ENCODE results near the gene EID2.
A peak's percentile ranks its signal among the peaks of the same experiment; 100 is the strongest.

Gene EID2, protein sequence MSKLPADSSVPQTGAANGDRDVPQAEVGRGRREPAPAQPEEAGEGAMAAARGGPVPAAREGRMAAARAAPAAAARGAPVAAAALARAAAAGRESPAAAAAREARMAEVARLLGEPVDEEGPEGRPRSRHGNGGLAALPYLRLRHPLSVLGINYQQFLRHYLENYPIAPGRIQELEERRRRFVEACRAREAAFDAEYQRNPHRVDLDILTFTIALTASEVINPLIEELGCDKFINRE

DNA sequence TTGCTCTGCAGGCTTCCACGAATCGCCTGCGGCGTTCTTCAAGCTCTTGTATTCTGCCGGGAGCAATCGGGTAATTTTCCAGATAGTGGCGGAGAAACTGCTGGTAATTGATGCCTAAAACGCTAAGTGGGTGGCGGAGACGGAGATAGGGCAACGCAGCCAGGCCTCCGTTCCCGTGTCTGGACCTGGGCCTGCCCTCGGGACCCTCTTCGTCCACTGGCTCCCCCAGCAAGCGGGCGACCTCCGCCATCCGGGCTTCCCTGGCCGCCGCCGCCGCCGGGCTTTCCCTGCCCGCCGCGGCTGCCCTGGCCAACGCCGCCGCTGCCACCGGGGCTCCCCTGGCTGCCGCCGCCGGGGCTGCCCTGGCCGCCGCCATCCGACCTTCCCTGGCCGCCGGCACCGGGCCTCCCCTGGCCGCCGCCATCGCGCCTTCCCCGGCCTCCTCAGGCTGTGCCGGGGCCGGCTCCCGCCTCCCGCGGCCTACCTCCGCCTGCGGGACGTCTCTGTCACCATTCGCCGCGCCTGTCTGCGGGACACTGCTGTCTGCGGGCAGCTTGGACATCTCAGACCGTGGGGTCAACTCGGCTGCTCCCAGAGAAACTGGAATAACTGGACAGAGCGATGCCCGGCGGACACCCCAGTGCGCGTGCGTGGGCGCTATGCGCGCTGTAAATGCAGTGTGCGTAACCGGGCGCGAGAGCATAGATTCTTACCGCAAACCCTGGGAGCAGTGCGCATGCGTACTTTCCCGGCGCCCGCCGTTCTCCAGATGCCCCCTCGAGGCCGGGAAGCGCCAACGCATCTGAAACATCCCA is at the start of gene EID2:
Gene EID2 (minus strand): TSS at position 644 of the 815 bp plus-strand sequence. CDS start 82 bp downstream, at position 562.
- peak; percentile 81 for DNase-seq

DNA sequence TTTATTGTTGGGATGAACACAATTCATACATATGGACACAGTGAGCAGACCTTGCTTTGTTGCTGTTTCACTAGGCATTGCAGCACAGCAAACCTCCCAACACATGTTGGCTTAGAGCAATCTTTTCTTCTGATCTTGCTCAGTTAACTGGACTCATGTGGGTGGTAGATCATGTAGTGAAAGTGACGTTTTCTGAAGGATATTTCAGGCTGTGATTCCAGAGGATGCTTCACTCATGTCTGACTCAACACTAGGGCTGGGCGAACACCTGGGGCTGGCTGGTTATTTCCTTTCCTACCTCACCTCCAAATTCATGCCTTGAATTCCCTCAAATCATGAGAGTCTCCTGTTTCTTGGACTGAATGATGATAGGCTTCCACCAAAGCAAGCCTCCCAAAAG is 48.1 kb upstream of the EID2 start:
- no peak for DNase-seq

DNA sequence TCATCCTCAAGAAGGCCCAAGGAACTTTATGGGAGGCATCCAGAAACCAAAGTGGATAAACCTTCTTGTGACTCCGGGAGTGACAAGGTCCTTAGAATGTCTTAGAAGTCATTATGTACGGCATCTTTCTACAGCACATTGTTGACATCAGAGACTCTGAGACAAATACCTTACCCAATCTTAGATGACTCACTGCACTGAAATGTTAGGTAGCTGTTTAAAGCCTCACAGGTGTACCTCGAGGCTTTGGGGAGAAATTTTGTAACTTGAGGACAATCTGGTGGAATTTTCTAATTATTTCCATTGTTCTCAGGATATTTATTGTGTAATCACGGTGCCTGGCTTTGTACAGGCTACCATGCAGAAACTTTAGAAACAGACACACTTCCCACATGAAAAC is 47.5 kb upstream of the EID2 start:
- no peak for DNase-seq

DNA sequence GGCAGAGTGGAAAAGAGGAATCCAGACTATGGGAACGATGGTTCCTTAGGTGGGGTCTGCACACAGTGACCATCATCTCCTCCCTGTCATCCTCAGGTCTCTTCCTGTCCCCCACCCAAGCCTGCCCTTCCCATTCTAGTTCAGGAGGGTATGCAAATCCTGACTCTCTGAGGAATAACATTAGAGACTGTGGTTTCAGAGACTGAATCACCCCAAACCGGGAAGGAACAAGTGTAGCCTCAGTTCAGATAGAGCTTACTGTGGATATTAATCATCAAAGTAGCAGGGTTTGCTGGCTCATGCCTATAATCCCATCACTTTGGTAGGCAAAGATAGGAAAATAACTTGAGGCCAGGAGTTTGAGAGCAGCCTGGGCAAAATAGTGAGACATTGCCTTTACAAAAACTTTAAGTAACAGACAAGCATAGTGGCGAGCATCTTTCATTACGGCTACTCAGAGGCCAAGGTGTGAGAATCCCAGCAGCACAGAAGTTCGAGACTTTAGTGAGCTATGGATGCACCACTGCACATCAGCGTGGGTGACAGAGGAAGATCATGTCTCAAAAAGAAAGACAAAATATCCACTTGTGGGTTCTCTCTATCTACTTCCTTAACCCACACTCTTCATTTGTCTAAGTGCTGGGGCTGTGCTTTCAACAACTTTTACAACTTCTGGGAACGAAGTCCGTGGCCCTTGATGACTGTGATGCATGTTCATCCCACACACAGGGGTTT is 43.1 kb upstream of the EID2 start:
- DNase-seq = no peak

DNA sequence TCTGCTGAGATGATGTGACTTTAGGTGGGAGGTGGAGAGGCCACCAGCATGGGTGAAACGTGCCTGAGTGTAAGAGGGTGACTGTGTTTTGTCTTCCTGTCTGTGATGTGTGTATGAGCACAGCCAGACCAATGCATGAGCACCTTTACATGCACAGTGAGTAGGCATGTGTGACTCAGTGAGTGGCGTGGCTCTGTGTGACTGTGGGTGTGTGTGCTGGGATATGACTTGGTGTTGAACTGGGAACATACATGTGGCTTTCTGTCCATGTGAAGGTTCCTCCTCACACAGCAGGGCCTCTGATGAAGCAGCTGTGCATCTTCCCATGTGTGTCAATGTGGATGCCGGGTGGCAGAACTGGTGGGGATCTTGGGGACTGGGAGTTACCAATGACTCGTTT is 42.5 kb upstream of the EID2 start:
- DNase-seq = no peak

DNA sequence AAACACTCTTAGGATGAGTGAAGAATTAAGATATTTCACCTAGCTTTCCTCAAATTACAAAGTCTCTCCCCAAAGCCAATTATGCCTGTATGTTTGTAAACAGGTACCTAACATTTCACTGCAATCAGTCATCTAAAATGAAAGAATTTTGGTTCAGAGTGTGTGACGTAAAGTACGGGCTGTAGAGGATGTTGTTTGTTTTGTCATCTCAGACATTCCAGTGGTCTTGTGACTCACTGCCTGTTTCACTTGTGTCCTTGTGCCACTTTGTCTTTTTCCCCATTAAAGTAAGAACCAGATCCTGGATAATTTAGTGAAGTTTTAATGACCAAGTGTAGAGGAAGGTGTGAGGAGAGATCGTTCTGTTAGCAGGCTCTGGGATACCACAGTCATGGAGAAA is 28.6 kb upstream of the EID2 start:
- no peak for DNase-seq

DNA sequence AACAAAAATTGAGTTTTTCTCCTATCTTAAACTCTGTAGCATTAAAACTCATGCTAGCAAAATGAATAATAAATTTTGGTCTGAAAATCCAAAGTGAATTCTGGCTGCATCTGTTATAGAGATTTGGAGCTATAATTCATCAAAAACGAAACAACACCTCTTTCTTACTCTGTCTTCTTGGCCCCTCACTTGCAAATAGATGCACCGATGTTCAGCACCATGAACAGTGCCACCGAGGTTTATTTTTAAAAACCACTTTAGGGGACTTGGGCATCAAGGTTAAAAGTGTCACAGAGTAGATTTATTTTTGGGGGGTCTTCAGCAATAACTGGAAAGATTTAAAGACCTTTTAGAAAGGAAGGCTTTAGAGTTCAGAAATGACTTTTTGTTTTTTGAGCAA is 26.1 kb upstream of the EID2 start:
- no peak for DNase-seq

DNA sequence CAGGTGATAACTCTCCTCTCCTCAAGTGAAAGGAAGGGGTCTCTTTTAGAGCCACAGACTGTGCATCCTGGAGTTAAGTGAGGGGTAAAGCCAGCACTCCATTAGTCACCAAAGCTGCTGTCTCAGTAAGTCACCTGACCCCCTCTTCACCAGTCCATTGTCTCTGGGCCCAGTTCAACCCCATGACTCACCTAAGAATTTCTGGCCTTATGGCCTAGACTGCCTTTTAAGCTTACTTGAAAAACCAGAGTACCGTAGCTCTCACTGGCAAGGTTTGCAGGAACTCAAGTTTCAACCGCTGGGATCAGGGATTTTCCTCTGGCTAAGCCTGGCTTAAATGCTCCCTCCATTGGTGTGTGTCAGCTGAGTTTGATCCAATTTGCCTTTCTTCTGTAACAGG is 23.4 kb upstream of the EID2 start:
- DNase-seq = no peak

DNA sequence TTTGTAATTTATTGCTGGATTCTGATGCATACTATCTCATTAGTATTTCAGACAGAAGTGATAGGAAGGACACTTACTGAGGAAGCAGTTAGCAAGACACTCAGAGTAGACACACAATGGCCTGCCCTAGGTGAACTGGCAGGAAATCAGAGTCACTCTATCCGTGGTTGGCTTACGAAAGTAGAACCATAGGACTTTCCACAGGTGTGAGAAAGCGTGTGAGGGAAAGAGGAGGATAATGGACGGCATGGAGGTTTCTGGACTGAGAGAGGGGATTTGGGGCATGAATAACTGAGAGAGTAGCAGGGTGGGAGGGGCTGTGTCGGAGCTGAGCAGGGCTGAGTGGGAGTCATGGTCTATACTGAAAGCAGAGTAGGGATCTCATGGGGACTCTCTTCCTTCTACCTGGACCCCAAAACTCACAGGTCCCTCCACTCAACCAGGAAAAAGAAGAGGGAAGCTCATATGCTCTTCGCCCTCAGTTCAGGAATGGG is 18.7 kb upstream of the EID2 start:
- DNase-seq = no peak

DNA sequence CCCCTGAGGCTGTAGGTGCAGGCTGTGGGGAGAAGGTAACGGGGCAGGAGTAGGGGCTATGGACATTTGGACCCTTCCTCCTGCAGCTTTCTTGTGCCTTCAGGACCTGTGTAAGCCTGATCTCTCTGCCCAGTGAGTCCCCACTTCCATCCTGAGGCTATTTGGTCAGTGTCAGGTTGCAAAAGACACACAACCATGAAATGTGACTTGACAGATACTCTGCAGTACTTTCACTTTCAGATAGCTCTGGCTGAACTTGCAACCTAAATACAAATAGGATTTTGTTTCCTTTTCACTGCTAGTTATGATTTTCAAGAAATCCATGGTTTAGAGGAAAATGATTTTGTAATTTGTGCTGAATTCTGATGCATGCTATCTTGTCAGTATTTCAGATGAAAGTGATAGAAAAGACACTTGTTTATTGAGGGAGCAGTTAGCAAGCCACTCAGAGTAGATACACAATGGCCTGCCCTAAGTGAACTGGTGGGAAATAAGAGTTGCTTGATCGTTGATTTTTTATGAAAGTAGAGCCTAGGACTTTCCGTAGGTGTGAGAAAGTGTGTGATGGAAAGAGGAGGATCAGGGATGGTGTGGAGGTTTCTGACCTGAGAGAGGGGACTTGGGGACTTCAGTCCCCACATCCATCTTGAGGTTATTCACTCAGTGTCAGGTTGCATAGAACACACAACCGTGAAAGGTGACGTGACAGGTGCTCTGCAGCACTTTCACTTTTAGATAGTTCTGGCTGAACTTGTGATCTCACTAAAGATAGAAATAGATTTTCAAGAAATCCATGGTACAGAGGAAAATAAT is 18.1 kb upstream of the EID2 start:
- no peak for DNase-seq

DNA sequence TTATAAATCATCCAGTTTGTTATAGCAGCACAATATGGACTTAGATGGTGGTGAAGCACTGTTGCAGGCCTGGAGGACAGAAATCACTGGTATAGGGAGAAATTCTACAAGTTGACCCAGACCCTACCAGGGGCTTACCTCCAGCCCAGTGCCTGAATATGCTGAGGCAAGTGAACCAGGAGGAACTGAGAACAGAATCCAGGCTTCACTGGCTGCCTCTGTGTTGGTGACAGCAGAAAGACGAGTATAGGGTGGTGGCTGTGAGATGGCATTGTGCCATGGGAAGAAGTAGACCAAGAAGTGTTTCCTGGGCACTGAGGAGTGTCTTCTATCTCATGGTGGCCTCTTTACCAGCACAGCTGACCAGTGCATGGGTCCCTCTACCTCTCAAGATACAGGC is 15.9 kb upstream of the EID2 start:
- no peak for DNase-seq

DNA sequence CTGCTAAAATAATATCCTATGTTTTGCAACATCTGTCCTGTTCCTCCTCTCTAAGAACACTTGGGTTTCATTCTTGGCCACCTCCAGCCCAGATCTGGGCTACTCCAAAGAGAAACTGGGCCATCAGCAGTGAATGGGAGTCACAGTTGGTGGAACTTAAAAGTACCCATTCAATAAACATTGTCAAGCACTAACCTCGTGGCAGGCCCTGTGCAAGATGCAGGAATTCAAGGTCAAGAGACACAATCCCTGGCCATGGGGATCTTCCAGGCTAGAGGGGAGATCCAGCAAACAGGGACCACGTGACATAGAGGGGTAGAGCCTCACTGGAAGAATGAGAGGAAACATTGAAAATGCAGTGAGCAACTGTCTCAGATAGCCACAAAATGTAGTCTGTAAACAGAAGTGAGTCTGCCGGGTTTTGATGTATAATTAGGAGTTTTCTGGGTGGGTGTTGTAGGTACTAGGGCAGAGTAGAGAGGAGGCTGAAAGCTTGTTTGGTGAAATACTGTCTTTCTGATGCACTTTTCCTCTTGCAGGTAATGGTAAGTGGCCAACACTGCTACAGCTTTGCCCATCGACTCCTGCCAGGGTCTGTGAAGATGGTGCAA is 14.8 kb upstream of the EID2 start:
- DNase-seq = no peak

DNA sequence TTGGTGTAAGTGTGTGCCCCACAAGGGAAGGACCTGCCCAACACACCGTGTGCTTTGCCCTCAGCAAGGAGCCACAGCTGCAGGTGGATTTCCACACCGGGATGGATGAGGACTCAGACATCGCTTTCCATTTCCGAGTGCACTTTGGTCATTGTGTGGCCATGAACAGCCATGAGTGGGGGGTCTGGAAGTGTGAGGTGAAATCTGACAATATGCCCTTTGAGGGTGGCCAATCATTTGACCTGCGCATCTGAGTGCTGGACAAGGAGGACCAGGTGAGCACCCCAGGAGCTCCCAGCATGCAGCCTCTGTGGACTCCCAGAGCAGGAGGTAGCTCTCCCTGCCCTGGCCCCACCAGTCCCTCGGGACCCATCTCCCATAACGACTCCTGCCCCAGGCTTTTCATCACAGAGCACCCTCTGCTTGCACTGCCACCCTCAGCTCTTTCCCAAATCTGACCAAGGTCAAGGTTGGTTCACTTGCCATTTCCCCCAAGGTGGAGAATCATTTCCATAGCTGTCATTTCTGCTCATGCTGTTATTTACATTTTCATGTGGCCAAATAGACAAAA is 13.2 kb upstream of the EID2 start:
- no peak for DNase-seq

DNA sequence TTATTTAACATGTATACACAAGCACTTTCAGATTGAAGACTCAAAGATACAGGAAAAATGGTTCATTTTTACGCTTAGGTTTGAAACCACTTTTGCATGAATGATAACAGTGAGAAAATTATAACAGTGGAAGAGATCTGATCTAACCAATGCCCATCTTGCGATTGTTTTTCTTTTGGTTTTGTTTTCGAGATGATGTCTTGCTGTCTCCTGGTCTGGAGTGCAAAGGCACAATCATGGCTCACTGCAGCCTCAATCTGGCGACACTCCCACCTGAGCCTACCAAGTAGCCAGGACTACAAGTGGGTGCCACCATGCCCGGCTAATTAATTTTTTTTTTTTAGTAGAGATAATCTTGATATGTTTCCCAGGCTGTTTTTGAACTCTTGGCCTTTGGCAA is 10.2 kb upstream of the EID2 start:
- no peak for DNase-seq

DNA sequence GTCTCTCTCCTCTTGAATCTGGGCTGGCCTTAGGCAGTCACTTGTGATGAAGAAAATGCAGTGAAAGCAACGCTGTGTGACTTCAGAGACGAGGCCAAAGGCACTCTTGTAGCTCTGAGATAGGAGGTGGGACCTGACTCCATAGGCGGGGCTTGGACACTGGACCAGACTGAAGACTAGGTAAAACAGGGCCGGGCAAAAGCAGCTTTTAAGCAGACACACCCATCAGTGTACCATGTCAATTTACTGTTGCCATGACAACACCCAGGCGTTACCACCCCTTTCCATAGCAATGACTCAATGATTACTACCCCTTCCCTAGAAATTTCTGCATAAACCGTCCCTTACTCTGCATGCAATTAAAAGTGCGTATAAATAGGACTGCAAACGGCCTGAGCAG is 6.6 kb upstream of the EID2 start:
- no peak for DNase-seq

DNA sequence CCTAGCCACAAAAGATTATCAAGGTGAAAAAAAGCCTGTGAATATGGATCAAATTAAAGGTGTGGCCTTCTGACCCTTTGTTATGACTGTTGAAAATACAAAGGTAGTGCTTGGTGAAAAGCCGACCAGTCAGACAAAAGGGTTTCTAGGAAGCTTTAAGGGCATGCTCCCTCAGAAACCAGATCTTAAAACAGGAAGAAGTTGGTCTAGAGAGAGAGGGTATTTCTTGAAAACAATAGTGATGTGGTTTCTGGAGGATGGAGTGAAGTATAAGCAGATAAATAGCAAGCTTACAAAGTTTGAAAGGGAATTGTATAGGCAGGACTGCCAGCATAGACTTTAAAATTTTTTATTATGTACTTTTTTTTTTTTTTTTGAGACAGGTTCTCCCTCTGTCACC is 5.0 kb upstream of the EID2 start:
- no peak for DNase-seq

DNA sequence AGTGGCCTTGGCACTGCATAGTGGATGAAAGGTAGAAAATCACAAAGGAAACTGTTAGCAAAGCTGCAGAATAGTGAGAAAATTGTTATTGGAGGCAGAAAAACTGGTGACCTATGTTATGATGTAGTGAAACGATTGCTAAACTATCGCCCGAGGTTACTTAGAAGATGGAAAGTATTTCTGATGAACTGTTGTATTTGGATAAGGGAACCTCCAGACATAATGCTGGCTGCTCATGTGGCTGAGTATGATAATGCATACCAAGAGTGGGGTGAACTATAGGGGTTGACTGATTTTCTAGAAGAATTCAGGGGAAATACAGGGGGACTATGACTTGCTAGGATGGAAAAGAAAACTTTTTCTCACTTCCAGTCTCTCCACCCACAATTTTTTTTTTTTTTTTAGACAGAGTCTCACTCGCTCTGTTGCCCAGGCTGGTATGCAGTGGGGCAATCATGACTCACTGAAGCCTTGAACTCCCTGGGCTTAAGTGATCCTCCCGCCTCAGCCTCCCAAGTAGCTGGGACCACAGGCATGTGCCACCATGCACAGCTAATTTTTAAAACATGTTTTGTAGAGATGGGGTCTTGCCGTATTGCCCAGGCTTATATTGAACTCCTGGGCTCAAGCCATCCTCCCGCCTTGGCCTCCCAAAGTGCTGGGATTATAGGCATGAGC is 4.4 kb upstream of the EID2 start:
- no peak for DNase-seq

DNA sequence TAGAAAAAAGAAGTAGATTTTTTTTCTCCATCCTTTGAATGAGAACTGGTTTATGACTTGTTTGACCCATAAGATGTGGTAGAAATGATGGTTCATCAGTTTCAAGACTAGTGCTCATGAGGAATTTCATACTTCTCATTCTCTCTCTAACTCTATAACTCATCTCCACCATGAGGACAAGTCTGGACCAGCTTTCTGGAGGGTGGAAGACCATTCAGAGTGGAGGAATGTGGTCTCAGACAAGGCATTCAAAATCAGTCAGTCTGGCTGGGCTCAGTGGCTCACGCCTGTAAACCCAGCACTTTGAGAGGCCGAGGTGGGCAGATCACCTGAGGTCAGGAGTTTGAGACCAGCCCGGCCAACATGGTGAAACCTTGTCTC is 3.5 kb upstream of the EID2 start:
- DNase-seq = no peak

DNA sequence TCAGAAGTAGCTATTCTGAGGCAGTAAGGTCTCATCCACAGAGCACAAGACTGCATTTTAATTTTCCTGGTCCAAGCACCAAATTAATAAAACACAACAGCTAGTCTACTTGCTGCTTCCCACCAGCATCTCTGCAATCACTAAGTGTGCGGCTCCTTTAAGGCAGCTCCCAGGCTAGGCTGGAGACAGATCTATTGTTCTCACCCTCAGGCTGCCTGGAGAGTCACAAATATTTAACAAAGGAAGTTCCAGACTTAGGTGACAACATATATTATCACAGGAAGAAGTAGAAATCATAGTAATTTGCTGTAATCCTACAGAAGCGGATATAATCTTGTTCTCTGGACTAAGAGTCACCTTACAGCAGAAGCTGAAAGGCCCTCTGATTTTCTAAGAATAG is 2.2 kb upstream of the EID2 start:
- DNase-seq = no peak

DNA sequence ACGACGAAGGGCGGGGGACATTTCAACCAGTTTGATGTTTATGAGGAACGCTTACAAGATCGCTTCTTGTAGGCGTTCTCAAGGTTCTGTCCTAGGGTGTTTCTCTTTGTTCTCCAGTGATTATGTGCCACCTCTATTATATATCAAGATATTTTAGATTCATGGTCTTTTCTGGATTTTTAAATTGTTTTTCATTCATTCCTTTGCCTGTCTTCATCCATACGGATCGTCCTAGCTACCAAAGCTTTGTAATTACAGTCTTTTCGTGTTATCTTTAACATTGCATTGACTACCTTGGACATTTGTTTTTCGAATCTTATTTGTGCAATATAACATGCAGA is 342 bp upstream of the EID2 start:
- DNase-seq = no peak

DNA sequence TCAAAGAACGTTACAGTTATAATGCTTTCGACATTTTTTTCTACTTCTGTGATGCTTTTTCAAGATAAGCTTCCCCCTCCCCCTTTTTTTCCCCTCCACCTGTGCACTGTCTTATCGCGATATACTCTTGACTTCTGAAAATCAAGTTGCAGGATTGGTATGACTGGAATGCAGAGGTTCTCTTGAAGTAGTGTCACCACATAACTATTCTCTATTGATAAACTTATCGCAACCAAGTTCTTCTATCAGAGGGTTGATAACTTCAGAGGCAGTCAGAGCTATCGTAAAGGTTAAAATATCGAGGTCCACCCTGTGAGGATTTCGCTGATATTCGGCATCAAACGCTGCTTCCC is 820 bp downstream of the EID2 start:
- no peak for DNase-seq

DNA sequence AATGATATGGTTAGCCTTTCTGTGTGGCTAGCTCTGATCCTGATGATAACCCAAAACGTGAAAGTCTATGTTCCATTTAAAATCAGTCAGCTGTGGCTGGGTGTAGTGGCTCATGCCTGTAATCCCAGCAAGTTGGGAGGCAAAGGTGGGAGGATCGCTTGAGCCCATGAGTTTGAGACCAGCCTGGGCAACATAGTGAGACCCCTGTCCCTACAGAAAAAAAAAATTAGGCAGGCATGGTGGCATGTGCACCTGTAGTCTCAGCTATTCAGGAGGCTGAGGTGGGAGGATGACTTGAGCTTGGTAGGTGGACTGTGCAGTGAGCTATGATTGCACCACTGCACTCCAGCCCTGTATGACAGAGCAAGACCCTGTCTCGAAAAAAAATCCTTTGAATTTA is 6.2 kb downstream of the EID2 start:
- DNase-seq = no peak

All from NCI-H1694 (cell line).